GM15510 (cell line): ENCODE measurements around the gene C2orf92.
A peak's percentile ranks its signal among the peaks of the same experiment; 100 is the strongest.

Experiments used
- POLR2A ChIP-seq: IDR thresholded peaks from 3 replicates; pipeline ENCODE4 v1.6.1; 2011; ENCODE audit warnings: borderline replicate concordance; ENCODE audit not compliant: insufficient read length; ENCODE audit errors: extremely low read depth

Gene C2orf92

DNA sequence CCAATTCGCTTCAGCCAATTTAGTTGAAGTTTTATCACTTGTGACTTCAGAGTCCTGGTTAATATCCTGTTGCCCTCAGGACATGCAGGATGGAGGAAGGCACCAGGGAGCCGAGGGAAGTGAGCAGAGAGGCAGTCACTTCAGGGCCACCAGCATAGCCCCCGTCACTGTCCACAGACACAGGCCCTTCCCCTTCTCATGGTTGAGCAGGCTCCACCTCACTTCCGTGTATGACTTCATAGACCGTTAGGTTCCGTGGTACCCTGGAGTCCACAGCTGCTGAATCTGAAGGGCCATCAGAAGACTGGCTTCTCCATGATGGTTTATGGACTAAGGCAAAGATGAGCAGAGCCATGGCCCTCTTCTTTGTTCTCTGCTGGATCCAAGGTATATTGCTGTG, at the start of gene C2orf92:
Gene C2orf92 (plus strand): TSS at position 266 of the 400 bp plus-strand sequence. CDS start 76 bp downstream, at position 342.
- no peak for TF ChIP-seq POLR2A

DNA sequence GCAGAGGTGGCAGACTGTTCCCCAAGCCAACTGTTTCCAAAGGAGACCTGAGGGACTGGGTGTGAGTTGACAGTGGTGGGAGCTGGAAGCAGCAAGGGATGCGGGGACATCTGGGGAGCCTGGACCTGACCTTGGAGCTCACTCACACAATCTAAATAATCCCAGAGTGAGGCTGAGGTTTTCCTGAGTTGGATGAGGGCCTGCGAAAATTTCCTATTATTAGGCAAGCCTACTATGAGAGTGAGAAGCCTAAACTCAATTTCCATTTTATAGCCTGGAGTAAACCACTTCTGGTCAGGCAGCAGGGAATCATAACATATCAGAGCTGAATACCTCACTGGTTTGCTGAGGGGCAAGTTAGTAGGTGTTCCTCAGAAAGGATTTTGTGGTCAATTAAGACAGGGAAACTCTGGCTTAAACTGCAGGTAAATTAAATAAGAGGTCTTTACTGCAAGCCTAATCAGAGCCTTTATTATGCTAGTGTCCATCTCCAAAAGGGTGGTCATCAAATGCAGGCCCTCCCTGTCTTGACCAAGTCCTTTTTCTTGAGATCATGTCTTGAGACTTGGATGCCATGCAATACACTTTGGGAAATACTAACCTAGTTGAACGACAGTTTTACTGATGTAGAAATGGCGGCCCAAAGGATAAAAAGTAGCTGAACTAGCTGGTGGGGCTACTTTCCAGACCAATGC, 25.3 kb upstream of the C2orf92 start:
- TF ChIP-seq POLR2A, result no peak

DNA sequence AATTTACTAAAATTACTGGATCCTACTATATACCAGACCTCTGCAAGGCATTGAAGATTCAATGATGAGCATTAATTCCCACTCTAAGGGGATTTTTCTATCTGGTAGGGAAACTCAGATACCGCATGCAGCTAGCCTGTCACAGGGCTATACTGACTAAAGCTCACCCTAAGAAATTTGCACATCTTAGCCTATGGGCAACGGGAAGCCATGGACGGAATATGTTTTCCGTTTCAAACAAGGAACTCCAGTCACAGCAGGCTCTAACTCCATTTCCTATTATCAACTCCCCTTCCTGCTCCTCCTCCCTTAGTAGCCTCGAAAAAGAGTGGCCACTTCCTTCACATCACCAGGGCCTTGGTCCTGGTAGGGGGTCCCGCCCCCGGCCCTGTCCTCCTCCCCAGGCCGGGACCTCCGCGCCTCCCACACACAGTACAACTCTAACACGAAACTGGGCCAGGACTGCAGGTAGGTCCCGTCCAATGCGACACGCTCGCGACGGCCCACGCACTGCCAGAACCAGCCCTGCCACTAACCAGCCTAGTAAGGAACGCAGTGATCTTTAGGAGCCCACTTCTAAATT, 24.3 kb upstream of the C2orf92 start:
- no peak for TF ChIP-seq POLR2A

DNA sequence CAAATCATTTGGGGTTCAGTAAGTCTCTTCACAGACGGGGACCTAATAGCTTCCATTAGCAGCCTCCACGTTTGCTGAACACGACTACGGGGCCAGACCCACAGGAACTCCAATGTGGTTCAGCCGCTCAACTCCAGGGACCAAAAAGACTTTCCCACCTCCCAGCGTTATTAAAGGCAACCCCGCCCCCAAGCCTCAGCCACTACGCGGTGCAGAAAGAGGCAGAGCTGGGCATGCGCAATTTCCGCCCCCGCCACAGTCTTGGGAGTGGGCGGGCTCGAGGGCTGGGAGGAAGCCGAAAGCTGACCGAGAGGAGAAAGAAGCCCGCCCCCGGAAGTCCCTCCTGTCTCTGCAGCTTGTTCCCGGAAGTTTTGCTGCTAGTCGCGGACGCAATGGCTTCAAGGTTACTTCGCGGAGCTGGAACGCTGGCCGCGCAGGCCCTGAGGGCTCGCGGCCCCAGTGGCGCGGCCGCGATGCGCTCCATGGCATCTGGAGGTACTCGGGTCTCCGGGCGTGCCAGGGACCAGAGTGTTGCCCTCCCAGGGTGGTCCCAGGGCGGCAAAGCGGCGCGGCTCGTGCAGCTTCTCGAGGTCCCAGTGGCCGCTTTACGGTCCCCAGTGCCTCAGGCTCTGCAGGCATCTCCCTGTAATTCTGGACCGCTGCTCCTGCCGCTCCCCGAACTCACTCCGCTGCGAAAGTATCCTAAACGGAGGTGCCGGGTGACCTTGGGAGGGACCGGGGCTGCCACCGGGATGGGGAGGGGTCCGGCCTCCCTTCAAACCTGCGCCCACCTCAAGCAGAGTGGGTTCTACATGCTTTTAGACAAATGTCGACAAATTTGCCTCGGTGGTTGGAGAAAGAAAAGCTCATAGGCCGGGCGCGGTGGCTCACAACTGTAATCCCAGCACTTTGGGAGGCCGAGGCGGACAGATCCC, 23.6 kb upstream of the C2orf92 start, which contains the start of gene COX5B:
Gene COX5B (plus strand): TSS at position 368 of the 935 bp plus-strand sequence. CDS start 25 bp downstream, at position 393.
- TF ChIP-seq POLR2A, result peak; percentile 95

DNA sequence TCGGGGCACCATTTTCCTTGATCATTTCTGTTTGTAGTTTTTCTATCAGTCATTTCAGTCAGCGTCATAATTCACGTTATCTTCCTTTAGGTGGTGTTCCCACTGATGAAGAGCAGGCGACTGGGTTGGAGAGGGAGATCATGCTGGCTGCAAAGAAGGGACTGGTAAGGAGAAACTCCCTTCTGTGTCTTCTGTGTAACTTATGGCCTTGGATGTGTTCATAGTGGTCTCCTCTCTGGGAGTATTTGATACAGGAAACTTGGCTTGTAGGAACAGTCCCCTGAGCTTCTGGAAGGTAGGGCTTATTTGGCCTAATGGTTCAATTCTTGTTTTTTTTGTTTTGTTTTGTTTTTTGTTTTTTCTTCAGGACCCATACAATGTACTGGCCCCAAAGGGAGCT, 22.5 kb upstream of the C2orf92 start:
- no peak for TF ChIP-seq POLR2A

DNA sequence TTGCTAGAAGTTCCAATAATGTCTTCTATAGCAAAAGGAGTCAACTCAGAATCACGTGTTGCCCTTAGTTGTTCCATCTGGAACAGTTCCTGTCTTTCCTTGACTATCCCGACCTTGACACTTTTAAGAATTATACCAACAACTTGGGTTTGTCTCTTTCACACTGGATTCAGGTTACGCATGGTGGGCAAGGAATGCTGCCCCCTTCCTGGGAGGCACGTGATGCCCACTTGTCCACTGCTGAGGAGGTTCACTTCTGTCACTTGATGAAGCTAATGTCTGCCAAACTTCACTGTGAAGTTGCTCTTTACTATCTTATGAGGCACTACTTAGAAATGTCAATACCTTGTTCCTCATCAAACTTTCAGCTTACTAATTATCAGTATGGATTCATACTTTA, 18.4 kb upstream of the C2orf92 start:
- TF ChIP-seq POLR2A, result no peak

DNA sequence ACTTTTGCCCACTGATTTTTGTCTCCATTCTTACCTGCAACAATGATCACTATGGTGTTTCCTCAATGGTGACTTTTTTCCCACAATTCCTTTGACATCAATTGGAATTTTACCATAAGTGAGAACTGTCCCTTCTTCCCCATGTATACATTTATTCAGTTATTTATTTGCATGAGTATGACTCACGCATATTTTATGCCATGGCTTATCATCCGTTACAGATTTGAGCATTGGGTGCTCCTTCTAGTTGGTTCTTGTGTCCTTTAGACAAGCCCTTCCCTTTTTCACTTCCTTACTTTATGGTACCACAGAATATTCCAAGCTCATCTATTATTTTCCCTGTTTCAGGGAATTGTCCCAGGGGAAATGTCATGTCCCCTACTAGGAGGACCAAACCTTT, 16.0 kb upstream of the C2orf92 start:
- no peak for TF ChIP-seq POLR2A

DNA sequence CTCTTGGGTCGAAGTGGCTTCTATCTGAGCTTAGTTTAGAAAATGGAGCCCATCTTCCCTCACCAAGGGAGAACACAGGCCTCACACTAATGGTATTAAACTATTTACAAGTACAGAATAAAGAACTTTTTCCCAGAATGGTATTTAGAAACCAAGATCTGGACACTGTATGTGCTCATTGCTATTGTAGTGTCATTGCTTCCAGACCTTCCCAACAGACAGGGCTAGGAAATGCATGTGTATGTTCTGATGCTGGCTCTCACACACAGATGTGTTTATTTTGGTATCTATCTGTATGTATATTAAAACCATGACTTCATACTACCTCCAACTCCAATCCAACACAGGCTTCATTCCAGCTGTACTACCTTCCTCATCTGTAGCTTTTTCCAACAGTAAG, 15.6 kb upstream of the C2orf92 start:
- TF ChIP-seq POLR2A, result no peak

DNA sequence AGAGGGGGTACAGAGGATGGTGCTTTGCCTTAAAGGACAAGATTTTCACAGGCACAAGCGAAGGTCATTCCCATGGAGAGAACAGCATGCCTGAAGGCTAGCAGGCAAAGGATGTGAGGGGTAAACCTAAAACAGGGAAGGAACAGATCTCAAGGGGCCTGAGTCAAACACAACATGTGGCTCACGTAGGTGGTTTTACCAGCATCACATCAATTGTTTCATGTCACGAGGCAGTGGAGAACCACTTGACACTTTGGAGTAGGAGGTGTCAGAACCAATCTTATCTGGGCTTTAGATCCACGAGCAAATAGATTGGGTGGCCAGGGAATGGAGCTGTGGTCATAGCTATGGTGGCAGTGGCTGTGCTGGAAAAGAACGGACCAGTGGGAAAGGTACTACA, 15.2 kb upstream of the C2orf92 start:
- peak; percentile 1 for TF ChIP-seq POLR2A

DNA sequence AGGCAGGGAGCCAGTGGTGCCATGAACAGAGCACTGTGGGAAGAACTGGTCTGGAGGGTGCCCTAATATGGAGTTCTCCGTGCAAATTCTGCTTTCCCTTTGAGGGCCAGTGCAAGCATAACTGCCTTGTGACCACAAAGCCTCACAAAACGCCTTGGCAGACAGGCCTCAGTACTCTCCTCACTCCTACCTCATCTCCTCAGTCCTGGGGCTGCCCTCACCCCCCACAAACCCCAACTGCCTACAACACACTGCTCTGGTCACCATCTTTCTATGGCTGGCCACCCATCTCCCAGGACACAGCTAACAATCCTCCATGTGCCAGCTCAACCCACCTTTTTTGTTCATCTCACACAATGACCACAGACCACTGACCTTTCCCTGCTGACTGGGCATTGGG, 14.7 kb upstream of the C2orf92 start:
- TF ChIP-seq POLR2A, result no peak

DNA sequence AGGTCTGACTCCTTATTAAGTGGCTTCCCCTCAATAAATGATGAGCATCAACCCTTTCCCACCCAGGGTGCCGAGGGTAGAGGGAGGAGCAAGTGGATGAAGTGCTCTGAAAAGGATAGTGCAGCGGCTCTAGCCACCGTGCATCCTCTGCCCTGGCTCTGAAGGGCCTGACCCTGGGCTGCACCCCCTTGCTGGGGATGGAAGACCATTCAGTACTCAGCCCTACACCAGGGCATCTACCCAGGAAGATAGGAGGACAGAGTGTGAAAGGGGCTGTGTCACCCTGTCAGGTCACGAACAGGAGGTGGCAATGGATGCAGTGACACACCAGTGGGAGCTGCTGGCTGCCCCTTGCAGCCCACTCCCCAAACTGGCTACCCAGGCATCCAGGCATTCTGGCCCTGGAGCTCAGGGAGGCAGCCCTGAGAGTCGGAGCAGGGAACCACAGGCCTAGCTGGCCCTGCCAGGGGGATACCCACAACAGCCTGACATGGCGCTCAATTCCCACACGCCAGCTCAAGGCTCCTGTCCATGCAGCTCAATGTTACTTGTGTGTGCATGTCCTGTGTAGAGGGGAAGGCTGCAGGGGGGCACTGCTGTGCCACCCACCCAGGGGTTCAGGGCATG, 13.3 kb upstream of the C2orf92 start:
- no peak for TF ChIP-seq POLR2A

DNA sequence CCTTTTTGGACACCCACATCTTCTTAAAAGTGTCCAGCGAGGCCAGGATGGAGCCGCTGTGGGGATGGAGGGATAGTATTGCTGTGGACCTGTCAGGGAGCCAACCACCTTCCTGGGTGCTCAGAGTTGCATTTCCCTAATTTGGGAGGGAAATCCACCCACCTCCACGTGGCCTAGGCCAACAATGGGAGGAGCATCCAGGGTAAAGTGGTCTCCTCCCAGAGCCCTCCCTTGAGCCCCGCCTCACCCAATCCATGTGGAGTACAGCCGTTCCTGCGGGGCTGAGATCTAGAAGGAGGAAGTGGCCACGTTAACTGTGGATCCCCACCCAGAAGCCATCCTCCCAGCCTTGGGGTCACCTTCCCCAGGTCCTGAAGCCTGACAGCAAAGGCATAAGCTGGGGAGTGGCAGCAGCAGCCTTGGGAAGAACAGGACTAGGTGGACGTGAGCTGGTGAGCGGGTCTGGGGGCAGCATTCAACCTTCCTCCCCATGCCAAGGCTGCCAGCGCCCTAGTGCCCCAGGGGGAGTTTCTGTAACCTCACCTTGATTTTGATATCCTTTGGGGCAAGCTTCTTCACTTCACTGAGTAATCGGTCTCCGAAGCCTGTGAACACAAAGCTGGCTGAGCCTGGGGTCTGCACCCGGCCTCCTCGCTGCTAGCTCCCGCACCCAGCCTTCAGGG, 12.5 kb upstream of the C2orf92 start:
- TF ChIP-seq POLR2A, result no peak

DNA sequence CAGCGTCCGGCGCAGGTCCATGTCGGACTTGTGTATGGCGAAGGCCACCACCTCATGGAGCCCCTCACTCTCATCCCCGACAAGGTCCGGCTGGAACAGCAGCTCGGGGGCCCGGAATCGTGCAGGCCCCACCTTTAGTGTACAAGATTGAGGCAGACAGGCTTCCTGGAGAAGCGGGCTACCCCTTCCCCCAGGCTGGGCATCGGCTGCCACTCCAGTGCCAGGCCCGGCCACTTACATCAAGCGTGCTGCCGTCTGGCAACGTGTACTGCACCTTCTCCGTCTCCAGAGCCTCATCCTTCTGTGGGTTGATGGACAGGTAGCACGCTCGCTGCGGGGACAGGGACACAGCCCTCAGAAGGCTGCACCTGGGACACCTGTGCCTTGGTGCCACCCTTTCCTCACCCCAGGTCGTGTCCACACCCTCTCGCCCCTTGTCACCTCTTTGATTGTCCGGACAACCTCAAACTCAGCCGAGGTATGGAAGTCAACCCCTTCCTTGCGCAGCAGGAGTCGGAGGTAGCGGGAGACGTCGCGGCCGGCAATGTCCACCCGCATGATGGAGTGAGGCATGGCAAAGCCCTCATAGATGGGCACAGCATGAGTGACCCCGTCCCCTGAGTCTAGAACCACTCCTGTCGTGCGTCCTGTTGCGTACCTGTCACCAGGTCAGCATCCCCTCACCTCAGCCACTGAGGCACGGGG, 11.4 kb upstream of the C2orf92 start:
- TF ChIP-seq POLR2A, result no peak

DNA sequence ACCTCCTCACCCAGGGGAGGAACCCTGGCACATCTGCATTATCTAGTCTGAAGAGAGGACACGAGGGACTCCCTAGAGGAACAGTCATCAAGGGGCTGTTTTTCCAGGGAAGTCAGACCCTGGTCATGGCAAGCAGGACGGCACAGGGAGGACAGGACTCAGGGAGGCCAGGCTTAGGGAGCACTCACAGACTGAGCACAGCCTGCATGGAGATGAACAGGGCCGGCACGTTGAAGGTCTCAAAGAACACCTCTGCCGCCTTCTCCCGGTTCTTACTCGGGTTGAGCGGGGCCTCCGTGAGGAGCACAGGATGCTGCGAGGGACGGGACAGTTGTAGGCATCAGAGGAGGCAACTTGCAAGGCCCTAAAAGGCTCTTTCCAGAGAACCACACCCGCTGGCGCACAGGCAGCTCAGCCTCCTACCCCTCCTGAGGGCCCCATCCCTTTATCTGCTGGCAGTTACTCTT, 10.8 kb upstream of the C2orf92 start:
- TF ChIP-seq POLR2A, result no peak

DNA sequence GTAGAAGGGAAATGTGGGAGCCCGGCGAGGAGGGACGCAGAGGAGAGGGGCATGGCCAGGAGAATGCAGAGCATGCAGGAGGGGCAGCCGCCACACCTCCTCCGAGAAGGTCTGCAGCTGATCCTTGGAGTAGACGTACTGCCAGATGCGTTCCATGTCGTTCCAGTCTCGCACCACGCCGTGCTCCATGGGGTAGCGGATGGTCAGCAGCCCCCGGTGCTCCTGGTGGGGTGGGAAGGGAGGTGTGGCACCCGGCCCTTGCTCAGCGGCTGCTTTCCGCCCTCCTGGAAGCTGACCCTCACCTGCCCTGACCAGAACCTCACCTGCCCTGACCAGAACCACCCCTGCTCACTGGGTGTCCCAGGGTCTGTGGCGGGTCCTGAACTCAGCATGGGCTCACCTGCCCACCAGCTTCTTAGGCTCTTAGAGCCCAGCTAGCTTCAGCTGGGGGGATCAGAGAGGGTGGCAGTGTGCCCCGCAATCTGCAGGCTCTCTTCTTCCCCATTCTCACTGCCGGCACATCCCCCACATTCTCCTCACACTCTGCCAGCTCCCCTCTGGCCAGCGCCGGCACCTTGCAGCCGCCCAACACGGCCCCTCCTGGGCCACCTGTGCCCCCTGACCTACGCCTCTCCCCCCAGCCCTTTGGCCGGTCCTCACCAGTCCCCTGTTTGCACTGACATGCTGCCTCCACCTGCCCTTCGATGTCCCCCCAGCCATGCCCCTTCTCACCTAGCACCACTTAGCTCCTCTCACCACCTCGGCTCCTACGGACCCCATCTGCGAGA, 10.1 kb upstream of the C2orf92 start:
- no peak for TF ChIP-seq POLR2A
